OCI-LY1 (cell line): ENCODE results near the gene MYOZ3.

Experiments
- H2AFZ ChIP-seq: fragments of 200-600 bp; sonication (generic), shearing (Covaris generic); 2 replicates; pipeline ENCODE4 v1.6.0; 2014; ENCODE audit warnings: antibody characterized with exemption, mild to moderate bottlenecking, low read length
- H3F3A ChIP-seq: fragments of 200-600 bp; sonication (generic), shearing (Covaris generic); 2 replicates; pipeline ENCODE4 v1.6.0; 2014; ENCODE audit warnings: mild to moderate bottlenecking, antibody characterized with exemption, low read length, moderate library complexity; ENCODE audit not compliant: insufficient read depth
- H3K27ac ChIP-seq: fragments of 200-600 bp; sonication (generic); 2 replicates; pipeline ENCODE4 v1.5.1; 2014; ENCODE audit warnings: low read length, mixed run types, mild to moderate bottlenecking, low read depth; ENCODE audit not compliant: poor library complexity, severe bottlenecking
- H3K27me3 ChIP-seq: fragments of 200-600 bp; sonication (generic); 2 replicates; pipeline ENCODE4 v1.6.0; 2014; ENCODE audit warnings: antibody characterized with exemption, mild to moderate bottlenecking, low read length, moderate library complexity; ENCODE audit not compliant: insufficient read depth
- H3K36me3 ChIP-seq: fragments of 200-600 bp; sonication (generic); 2 replicates; pipeline ENCODE4 v1.6.1; 2014; ENCODE audit warnings: mild to moderate bottlenecking, antibody characterized with exemption, low read length, moderate library complexity, mixed read lengths; ENCODE audit not compliant: insufficient read depth
- H3K4me1 ChIP-seq: fragments of 200-600 bp; sonication (generic); 2 replicates; pipeline ENCODE4 v1.5.1; 2014; ENCODE audit warnings: mild to moderate bottlenecking, low read length, moderate library complexity; ENCODE audit not compliant: insufficient read depth, severe bottlenecking
- H3K4me2 ChIP-seq: fragments of 200-600 bp; sonication (generic), shearing (Covaris generic); 2 replicates; pipeline ENCODE4 v1.6.1; 2014; ENCODE audit warnings: low read length
- H3K4me3 ChIP-seq: fragments of 200-600 bp; sonication (generic); 2 replicates; pipeline ENCODE4 v1.5.1; 2014; ENCODE audit warnings: low read length, low read depth, mild to moderate bottlenecking, mixed read lengths; ENCODE audit not compliant: poor library complexity, severe bottlenecking
- H3K79me2 ChIP-seq: fragments of 200-600 bp; shearing (Covaris generic); 2 replicates; pipeline ENCODE4 v1.6.1; 2016; ENCODE audit warnings: mixed run types, low read length, mixed read lengths; ENCODE audit not compliant: insufficient read depth
- H3K9ac ChIP-seq: fragments of 200-600 bp; sonication (generic), shearing (Covaris generic); 2 replicates; pipeline ENCODE4 v1.6.1; 2014; ENCODE audit warnings: mild to moderate bottlenecking, low read length, mixed read lengths
- H3K9me2 ChIP-seq: fragments of 200-600 bp; sonication (generic), shearing (Covaris generic); 2 replicates; pipeline ENCODE4 v1.6.1; 2014; ENCODE audit warnings: low read depth, mild to moderate bottlenecking, low read length, mixed read lengths
- H3K9me3 ChIP-seq: fragments of 200-600 bp; shearing (Covaris generic); 2 replicates; pipeline ENCODE4 v1.6.1; 2014; ENCODE audit warnings: low read length, mixed read lengths
- H4K20me1 ChIP-seq: fragments of 200-600 bp; sonication (generic), shearing (Covaris generic); 2 replicates; pipeline ENCODE4 v1.6.0; 2016; ENCODE audit warnings: mild to moderate bottlenecking, low read length; ENCODE audit not compliant: insufficient read depth
- CTCF ChIP-seq: fragments of 200-600 bp; sonication (generic), shearing (Covaris generic); IDR thresholded peaks from 2 replicates; pipeline ENCODE4 v1.5.1; 2017; ENCODE audit warnings: mild to moderate bottlenecking, antibody characterized with exemption, low read length, moderate library complexity, mixed read lengths
- EZH2 ChIP-seq: fragments of 200-600 bp; sonication (generic), shearing (Covaris generic); IDR thresholded peaks from 2 replicates; pipeline ENCODE4 v1.8.0; 2017; ENCODE audit warnings: borderline replicate concordance, mixed run types, mild to moderate bottlenecking, antibody characterized with exemption, low read length, moderate library complexity, mixed read lengths

MYOZ3 gene

GRCh38 chr5:150658699-150659265, 2.3 kb upstream of the MYOZ3 start:
- Histone ChIP-seq H3K4me2 (no peak overlapping the region), H4K20me1 (no peaks in the 10 kb centered on the region), H3K9me2 (no peaks in the 10 kb centered on the region), H3K27ac (no peak overlapping the region), H3K27me3 (0 out of 2 replicates have a peak, but pooled peaks cover 6% of the 10 kb centered on the region), H3K36me3 (no peaks in the 10 kb centered on the region), H3K79me2 (no peaks in the 10 kb centered on the region), H3K4me1 (peaks cover 6% of the 10 kb centered on the region), H2AFZ (no peak overlapping the region), H3K9me3 (no peaks in the 10 kb centered on the region), H3K9ac (no peak overlapping the region), H3F3A (no peaks in the 10 kb centered on the region), H3K4me3 (no peak overlapping the region)
- no peak for TF ChIP-seq CTCF
- no peak for TF ChIP-seq EZH2

GRCh38 chr5:150659360-150660107, 1.5 kb upstream of the MYOZ3 start:
- Histone ChIP-seq H3K4me2 (no peak overlapping the region), H3K4me1 (peaks cover 6% of the 10 kb centered on the region), H3K9me2 (no peaks in the 10 kb centered on the region), H3K9ac (no peak overlapping the region), H3K36me3 (no peaks in the 10 kb centered on the region), H3K27me3 (peaks cover 6% of the 10 kb centered on the region; the same call in 1 of the 2 replicates), H3F3A (no peaks in the 10 kb centered on the region), H2AFZ (no peak overlapping the region), H4K20me1 (no peaks in the 10 kb centered on the region), H3K79me2 (no peaks in the 10 kb centered on the region), H3K4me3 (no peak overlapping the region), H3K27ac (no peak overlapping the region), H3K9me3 (no peaks in the 10 kb centered on the region)
- TF ChIP-seq CTCF (no peak), EZH2 (no peak)

GRCh38 chr5:150660108-150660831, 781 bp upstream of the MYOZ3 start:
- Histone ChIP-seq H3F3A (no peaks in the 10 kb centered on the region), H3K4me3 (no peak overlapping the region), H2AFZ (no peak overlapping the region), H3K9me2 (no peaks in the 10 kb centered on the region), H3K27ac (no peak overlapping the region), H3K9me3 (no peaks in the 10 kb centered on the region), H3K9ac (no peak overlapping the region), H3K27me3 (peaks cover 6% of the 10 kb centered on the region; the same call in 1 of the 2 replicates), H3K4me1 (peaks cover 6% of the 10 kb centered on the region), H3K36me3 (no peaks in the 10 kb centered on the region), H3K4me2 (no peak overlapping the region), H3K79me2 (no peaks in the 10 kb centered on the region), H4K20me1 (no peaks in the 10 kb centered on the region)
- no peak for TF ChIP-seq EZH2
- no peak for TF ChIP-seq CTCF
